Mesendoderm (in vitro differentiated cells): ENCODE data around the gene INO80E.
A peak's percentile ranks its signal among the peaks of the same experiment; 100 is the strongest.

Source experiments
- DNase-seq: peaks from one replicate; pipeline ENCODE4 v3.0.0; 2013
- H2AK5ac ChIP-seq: 2 replicates; pipeline ENCODE4 v1.6.1; 2013; ENCODE audit warnings: low read length, inconsistent platforms
- H2BK120ac ChIP-seq: 2 replicates; pipeline ENCODE4 v1.6.1; 2013; ENCODE audit warnings: low read depth, mild to moderate bottlenecking, low read length, moderate library complexity, mixed read lengths
- H2BK15ac ChIP-seq: replicated peaks from 2 replicates; pipeline ENCODE4 v1.6.1; 2013; ENCODE audit warnings: low read depth, mild to moderate bottlenecking, moderate library complexity
- H2BK5ac ChIP-seq: 2 replicates; pipeline ENCODE4 v1.6.1; 2013; ENCODE audit warnings: low read length, inconsistent platforms
- H3K18ac ChIP-seq: 2 replicates; pipeline ENCODE4 v1.6.1; 2013; ENCODE audit warnings: mild to moderate bottlenecking, low read length, mixed read lengths
- H3K23ac ChIP-seq: one replicate; pipeline ENCODE4 v1.6.1; 2013; ENCODE audit warnings: low read length
- H3K27ac ChIP-seq: 2 replicates; pipeline ENCODE4 v1.5.1; 2013; ENCODE audit warnings: low read depth, mild to moderate bottlenecking, inconsistent platforms, low read length, moderate library complexity
- H3K27me3 ChIP-seq: 2 replicates; pipeline ENCODE4 v1.6.1; 2013; ENCODE audit warnings: low read length, control low read depth, mild to moderate bottlenecking, inconsistent platforms; ENCODE audit not compliant: insufficient read depth, poor library complexity
- H3K36me3 ChIP-seq: 2 replicates; pipeline ENCODE4 v1.6.1; 2013; ENCODE audit warnings: low read length, inconsistent platforms; ENCODE audit not compliant: control insufficient read depth, insufficient read depth
- H3K4ac ChIP-seq: one replicate; pipeline ENCODE4 v1.6.1; 2013; ENCODE audit warnings: low read depth, mild to moderate bottlenecking, low read length, moderate library complexity
- H3K4me1 ChIP-seq: 2 replicates; pipeline ENCODE4 v1.6.1; 2013; ENCODE audit warnings: low read depth, low read length, inconsistent platforms; ENCODE audit not compliant: control insufficient read depth
- H3K4me2 ChIP-seq: 2 replicates; pipeline ENCODE4 v1.6.1; 2013; ENCODE audit warnings: low read length
- H3K4me3 ChIP-seq: 2 replicates; pipeline ENCODE4 v1.5.1; 2013; ENCODE audit warnings: mild to moderate bottlenecking, low read length
- H3K56ac ChIP-seq: one replicate; pipeline ENCODE4 v1.6.1; 2013; ENCODE audit warnings: low read length
- H3K79me1 ChIP-seq: 2 replicates; pipeline ENCODE4 v1.6.1; 2013; ENCODE audit warnings: low read length, inconsistent platforms
- H3K79me2 ChIP-seq: 2 replicates; pipeline ENCODE4 v1.6.1; 2013; ENCODE audit warnings: mild to moderate bottlenecking, low read length; ENCODE audit not compliant: control insufficient read depth, insufficient read depth
- H3K9ac ChIP-seq: 2 replicates; pipeline ENCODE4 v1.6.1; 2013; ENCODE audit warnings: low read length, inconsistent platforms
- H4K5ac ChIP-seq: one replicate; pipeline ENCODE4 v1.6.1; 2013; ENCODE audit warnings: low read length
- H4K8ac ChIP-seq: one replicate; pipeline ENCODE4 v1.6.1; 2013; ENCODE audit warnings: low read depth, mild to moderate bottlenecking, control low read depth, low read length, moderate library complexity
- WGBS: extraction: QIAGEN DNeasy Blood & Tissue Kit; methylation state at CpG from one replicate; pipeline ENCODE4 v1.1.7; 2013; ENCODE audit warnings: low lambda C conversion rate, missing lambda C conversion rate; ENCODE audit not compliant: insufficient coverage; ENCODE audit errors: extremely low coverage; 5-methylcytosine and 5-hydroxymethylcytosine counted together

Gene INO80E

DNA sequence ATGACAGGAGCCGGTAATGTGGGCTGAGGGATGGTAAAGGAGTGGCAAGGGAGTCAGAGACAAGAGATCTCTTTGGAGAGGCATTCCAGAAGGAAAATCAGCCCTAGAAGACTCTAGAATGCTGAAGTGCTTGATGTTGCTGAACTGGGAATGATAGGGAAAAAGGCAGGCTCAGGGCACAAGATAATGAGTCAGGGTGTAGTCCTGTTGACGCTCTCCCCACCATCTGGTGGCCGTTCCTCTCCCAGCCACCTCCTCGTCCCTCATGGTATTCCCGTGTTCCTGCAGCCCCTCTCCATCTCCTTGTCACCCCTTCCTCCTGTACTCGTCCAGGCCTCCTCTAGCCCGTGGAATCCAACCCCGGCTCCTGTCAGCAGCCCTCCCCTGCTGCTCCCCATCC lies 58.4 kb downstream of the INO80E start:
- no peak overlapping the region for H3K4me3 ChIP-seq
- no CpG with 5 or more reads among the region's 8 CpGs for WGBS

DNA sequence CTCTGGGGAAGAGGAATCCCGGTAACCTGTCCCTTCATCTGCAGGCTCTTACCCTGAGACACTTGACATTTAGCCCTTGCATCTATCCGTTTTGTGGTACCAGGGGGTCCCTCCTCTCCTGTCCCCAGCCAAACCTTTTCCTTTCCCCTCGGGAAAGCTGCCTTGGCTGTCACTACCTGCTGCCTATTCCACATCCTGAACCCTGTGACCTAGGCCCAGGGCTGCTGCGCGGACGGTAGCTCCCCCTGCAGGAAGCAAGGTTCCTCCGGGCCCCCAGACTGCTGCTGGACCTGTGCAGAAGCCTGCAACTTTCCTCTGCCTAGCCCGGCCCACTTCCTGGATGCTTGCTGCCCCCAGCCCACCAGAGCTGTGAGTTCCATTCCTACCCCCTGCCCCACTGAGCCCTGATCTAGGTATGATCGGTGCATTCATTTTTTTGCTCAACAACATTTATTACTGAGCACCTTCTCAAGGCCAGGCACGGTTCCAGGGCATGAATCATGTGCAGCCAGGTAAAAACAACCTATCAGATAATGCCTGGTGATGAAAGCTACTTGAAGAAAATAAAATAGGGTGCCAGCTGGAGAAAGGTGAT lies 59.0 kb downstream of the INO80E start:
- no peak overlapping the region for H2BK120ac ChIP-seq
- H2BK5ac ChIP-seq: no peak overlapping the region
- H2BK15ac ChIP-seq: no peak overlapping the region
- no peaks in the 10 kb centered on the region for H3K4me1 ChIP-seq
- no peak overlapping the region for H3K27ac ChIP-seq
- H3K56ac ChIP-seq: no peak overlapping the region
- no peaks in the 10 kb centered on the region for H3K27me3 ChIP-seq
- no peaks in the 10 kb centered on the region for H3K79me2 ChIP-seq
- WGBS: no CpG with 5 or more reads among the region's 10 CpGs
- peak; percentile 80 for DNase-seq
- no peak overlapping the region for H2AK5ac ChIP-seq
- H3K4me2 ChIP-seq: no peak overlapping the region
- no peak overlapping the region for H3K9ac ChIP-seq
- no peak overlapping the region for H3K18ac ChIP-seq
- H3K23ac ChIP-seq: no peak overlapping the region
- H3K79me1 ChIP-seq: no peaks in the 10 kb centered on the region
- H4K8ac ChIP-seq: no peak overlapping the region
- H3K4ac ChIP-seq: no peak overlapping the region
- no peaks in the 10 kb centered on the region for H3K36me3 ChIP-seq
- no peak overlapping the region for H4K5ac ChIP-seq
- H3K4me3 ChIP-seq: no peak overlapping the region

More for the DNA sequence above, 58.4 kb downstream of the INO80E start:
- peak; percentile 26 for DNase-seq
- no peaks in the 10 kb centered on the region for H3K27me3 ChIP-seq
- no peak overlapping the region for H3K23ac ChIP-seq
- no peak overlapping the region for H3K4ac ChIP-seq
- no peak overlapping the region for H3K9ac ChIP-seq
- no peak overlapping the region for H2AK5ac ChIP-seq
- no peak overlapping the region for H4K8ac ChIP-seq
- H4K5ac ChIP-seq: no peak overlapping the region
- H3K27ac ChIP-seq: no peak overlapping the region
- no peak overlapping the region for H3K56ac ChIP-seq
- H3K79me1 ChIP-seq: no peaks in the 10 kb centered on the region
- no peaks in the 10 kb centered on the region for H3K79me2 ChIP-seq
- no peak overlapping the region for H2BK15ac ChIP-seq
- H2BK5ac ChIP-seq: no peak overlapping the region
- H3K4me1 ChIP-seq: no peaks in the 10 kb centered on the region
- H3K36me3 ChIP-seq: no peaks in the 10 kb centered on the region
- no peak overlapping the region for H2BK120ac ChIP-seq
- no peak overlapping the region for H3K4me2 ChIP-seq
- no peak overlapping the region for H3K18ac ChIP-seq
